HG02840 (cell line): ENCODE data around the gene EGFLAM.

Source experiments
- ATAC-seq: cut with Tn5 transposase; IDR thresholded peaks from one replicate; pipeline ENCODE4 v1.9.1; 2021; ENCODE audit warnings: mild to moderate bottlenecking, moderate library complexity, moderate number of reproducible peaks; ENCODE audit not compliant: unreplicated experiment, low FRiP score

Gene EGFLAM

DNA sequence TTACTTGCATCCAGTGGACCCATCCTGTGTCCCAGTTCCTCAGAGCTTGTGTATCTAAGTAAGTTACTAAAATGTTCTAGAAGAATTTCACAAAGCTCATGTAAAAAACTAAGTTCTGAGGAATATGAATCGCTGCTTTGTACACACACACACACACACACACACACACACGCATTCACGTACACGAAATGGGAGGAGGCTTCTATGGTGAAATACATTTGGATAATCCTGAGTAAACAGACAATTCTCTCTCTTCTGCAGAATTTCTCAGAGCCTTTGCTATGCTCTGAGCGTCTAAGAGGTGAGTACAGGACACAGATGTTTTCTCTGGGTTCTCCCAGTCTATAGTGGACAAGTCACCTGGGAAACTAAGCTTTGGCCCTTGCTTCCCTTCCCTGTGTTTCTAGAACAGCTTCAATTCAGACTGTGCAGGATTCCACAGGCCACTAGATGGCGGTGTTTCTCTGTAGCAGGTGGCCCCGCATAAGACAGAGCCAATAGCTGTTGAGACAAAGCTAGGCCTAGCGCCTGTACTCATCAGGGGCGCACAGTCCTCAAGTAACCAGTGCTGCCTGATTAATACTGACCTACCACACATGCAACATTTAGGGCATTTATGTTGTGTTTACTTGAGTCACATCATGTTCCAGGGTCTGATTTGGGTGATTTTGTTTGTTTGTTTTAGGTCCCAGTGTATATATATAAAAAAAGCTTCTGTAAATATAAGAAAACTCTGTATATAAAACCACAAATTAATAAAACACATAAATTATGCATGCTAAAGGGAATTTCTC lies 183.3 kb downstream of the EGFLAM start:
- peak; percentile 98 for ATAC-seq

DNA sequence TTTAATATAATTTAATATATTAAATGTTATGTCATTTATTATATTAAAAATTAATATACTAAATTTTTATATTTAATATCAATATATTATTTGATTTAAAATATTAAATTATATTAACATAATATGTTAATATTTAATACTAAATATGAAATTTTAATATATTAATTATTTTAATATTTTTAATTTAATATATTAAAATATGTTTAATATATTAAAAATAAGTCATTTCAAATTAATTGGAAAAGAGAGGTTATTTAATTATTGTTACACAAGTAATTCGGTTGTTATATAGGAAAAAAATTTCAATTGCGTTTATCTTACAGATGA lies 183.9 kb downstream of the EGFLAM start:
- no peak for ATAC-seq

DNA sequence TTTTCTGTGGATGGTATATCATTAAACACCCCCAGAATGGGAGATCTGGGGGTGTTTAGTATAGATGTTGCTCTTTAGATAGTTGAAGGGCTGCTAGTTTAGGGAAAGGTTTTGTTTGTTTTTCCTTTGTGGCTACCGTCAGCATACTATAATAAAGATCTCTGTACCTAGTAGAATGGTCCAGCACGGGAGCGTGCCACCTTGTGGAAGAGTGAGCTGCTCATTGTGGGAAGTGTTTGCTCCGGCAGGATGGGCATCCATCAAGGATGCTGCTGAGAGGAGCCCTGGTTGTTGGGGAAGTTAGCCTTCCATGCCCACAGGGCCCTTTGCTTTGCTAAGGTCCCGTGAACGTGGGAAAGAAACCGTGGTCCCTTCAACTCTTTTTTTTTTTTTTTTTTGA lies 185.0 kb downstream of the EGFLAM start:
- no peak for ATAC-seq

DNA sequence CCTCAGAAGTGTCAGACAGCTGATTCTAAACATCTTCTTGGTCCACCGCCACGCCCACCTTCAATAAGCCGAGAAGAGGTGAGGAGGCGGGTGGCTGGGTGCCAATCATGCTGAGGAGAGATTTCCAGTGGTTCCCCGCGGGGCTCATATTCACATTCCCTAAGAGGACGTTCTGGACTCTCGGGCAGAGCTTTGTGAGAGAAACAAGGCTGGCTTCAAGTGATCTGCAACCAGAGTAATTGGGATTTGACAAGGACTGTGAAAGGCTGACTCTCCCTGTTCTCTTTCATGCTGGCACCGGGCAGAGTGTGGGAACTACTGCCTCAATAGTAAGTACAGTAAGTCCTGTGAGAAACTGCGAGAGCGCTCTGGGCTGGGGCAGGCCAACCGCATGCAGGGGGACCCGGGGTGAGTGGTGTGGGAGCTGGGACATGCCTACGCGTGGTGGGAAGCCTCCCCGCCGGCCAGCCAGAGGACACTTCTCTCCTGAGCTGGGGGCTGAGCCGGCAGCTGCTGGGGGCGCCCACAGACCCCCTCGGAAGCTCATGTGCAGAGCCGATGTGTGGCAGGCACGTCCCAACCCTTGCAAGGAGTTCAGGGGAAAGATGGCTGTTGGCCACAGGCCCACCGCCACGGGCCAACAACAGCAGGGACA lies 187.1 kb downstream of the EGFLAM start:
- no peak for ATAC-seq

DNA sequence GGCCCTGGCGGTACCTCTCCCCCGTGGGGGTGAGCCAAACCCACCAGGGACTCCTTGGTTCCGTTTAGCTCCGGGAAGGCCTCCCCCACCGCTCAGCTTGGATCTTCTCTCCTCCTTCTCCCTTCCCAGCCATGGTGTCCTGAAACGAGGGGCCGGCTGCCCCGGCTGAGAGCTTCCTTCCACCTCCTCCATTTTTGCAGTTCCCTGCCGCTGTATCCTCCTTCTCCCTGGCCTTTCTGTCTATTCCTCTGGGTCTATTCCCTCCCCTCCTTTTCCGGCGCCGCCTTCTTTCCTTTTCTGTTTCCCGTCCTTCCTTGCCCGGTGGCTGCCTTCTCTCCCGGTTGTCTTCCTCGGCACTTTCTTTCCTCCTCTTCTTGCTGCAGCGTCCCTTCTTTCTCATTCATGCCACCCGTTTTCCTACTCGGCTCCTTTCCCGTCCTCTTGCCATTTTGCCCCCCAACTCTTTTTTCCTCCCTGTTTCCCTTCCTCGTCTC lies 187.7 kb downstream of the EGFLAM start:
- no peak for ATAC-seq

DNA sequence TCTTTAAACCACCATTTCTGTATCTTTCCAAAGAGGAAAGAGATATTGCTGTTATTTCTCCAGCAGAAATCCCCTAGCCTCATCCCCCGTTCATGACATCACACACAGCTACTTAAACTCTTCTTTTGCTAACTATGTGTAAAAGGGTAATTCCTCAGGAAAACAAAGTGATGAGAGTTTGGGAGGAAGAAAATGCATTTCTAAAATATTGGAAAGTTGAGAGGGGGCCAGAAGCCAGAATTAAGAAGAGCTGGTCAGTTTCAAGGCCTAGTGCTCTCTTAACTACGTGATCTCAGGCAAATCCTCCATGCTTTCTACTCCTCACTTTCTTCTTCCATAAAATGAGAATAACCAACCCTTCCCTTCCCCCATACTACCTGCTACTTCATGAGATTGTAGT lies 188.7 kb downstream of the EGFLAM start:
- no peak for ATAC-seq

DNA sequence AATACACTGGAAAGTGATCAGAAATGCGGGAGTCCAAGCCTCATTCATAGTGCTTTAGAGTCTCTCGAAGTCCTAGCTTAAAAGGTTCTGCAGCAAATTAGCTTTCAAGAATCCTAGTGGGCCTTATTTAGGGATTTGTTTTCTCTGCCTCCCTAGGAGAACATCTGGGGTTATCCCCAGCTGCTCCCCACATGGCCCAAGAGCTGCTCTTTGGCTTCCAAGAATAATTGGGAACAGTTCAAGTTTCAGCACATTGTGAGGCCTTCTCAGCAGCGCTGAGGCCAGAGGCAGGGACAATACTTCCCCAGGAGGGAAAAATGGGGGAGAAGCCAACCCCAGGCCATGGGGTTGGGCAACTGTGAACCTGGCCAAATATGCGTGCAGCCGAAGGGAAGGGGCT lies 189.4 kb downstream of the EGFLAM start:
- ATAC-seq = no peak

DNA sequence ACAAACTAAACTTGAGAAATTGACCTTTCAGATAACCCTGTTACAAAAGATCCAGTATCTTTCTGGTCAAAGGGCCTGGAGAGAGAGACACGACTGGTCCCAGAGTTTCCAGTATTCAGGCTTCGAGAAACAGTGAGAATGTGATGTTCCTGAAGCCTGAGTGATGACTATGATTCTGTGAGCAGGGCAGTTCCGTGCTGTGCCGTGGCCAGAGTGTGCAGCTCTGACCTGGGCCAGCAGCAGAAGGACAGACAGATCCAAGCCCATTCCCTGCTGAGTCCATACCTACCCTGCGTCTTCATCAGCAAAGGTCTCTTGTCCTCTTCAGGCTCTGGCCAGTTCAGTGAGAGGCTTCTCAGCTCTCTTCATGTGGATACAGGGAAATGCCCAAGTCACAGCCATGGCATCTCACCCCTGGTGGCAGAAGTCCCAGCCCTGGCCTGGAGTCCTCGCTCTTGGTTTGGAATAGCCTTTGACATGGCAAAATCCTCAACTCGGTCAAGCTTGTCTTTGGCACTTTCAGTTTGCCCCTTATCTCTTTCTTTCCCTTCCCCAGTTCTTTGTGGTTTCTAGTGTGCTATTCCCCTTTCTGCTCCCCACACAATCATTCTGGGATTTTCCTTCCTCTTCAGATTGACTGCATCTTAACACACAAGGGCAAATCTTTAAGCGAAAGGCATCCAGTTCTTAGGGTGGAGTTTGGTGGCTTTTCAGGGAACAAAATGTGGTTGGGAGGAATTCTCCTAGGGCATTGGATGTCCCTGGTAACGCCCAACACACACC lies 190.4 kb downstream of the EGFLAM start:
- ATAC-seq = no peak

DNA sequence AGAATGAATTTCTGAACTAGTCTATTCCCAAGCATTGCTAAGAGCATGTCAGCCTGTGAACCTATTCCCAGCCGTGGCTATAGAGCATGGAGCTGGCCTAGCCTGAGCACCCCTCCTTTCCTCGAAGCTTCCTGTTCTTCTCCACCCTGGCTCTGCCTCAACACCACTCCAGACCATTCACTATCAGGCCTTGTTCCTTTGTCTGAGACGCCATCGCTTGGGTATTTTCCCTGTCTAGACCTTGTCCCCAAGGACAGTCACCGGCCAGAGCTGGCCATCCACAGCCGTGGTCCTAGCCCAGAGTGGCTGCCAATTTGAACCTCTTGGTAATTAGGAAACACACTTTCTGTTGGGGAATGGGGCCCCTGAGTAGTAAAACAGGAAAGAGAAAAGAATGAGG lies 192.3 kb downstream of the EGFLAM start:
- ATAC-seq = no peak

DNA sequence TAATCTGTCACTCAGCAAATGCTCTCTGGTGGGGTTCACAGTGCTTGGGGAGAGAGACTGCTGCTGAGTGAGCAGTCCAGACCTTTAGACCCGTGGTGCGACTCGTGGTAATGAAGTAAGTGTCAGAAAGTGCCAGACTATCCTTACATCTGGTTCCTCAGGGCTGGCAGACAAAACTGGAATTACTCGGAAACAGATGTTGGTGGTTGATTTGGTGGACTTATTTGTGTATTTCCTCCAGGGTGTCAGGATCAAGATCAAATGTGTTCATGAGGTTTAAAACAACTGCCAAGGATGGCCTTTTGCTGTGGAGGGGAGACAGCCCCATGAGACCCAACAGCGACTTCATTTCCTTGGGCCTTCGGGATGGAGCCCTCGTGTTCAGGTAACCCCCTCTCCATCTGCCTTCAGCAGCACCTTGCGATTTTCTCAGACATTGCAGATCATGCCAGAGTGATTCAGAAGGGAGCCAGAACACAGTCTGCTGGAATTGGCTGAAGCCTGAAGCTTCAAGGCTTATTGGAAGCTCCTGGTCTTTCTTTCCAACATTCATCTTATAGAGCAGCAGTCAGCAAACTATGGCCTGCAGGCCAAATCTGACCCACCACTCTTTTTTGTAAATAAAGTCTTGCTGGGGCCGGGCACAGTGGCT lies 192.8 kb downstream of the EGFLAM start:
- no peak for ATAC-seq

DNA sequence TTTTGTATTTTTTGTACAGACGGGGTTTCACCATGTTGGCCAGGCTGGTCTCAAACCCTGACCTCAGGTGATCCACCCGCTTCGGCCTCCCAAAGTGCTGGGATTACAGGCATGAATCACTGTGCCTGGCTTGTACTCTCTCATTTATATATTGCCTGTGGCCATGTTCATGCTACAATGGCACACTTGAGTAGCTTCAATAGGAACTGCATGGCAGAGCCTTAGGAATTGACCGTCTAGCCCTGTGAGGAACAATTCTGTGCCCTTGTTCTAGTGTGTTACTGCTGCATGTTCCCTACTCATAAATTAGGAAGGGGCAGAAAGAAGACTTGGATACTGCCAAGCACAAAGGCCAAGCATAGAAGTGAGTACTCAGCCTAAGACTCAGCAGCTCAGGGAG lies 193.8 kb downstream of the EGFLAM start:
- ATAC-seq = no peak

DNA sequence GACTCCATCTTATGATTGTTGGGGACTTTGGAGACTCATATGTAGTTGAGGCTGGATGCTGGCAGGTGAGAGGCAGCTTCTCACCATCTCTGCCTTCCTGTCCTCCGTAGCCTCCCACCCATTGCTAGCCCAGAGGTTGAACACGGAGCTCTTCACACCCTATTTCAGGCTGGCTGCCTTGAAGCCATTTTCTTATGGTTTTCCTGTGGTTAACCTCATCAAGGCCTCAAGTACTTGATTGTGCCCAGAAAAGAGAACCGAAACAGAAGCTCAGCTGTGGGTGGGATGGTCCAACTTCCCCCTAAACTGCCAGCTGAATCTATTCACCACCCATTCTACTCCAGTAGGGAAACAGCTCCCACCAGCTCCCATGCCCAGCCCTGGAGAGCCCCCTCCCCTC lies 195.1 kb downstream of the EGFLAM start:
- ATAC-seq = peak; percentile 98

DNA sequence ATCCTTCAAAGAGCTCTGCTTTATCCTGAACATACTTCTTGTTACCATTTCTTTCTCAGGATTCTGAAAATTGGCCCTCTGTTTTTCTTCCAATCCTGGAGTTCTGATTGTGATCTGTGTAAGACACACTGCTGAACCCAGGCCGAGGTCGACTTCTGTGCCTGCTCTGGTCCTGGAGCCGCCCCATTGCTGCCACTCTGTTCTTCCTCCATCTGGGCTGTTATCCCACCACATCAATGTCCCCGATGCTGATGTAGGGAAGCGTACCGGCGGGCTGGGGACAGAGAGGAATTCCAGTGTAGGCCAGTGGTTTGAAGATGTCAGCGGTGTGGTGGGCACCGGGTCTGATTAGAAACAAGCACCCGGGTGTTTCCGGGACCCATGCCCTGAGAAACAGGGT lies 195.6 kb downstream of the EGFLAM start:
- peak; percentile 5 for ATAC-seq

DNA sequence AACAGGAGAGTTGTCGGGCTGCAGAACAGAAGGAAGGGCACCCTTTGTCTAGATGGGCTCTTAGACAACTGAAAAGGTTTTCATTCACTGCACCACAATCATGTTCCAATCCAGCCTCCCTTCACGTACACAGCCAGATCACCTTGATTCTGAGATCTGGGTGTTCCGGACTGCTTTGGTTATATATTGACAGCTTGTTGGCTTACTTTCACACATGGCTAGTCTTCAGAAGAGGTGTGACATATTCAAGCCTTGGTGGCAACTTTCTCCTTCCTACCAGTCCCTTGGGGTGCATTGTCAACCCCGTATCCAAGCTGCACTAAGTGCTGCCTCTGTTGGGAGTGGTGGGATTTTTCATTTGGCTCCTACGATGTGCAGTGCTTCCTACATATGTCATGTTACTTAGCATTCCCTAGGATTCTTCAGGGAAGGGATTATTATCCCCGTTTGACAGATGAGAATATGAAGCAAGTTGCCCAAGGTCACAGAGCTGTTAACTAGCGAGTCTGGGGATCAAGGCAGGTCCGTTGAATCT lies 197.5 kb downstream of the EGFLAM start:
- ATAC-seq = no peak

DNA sequence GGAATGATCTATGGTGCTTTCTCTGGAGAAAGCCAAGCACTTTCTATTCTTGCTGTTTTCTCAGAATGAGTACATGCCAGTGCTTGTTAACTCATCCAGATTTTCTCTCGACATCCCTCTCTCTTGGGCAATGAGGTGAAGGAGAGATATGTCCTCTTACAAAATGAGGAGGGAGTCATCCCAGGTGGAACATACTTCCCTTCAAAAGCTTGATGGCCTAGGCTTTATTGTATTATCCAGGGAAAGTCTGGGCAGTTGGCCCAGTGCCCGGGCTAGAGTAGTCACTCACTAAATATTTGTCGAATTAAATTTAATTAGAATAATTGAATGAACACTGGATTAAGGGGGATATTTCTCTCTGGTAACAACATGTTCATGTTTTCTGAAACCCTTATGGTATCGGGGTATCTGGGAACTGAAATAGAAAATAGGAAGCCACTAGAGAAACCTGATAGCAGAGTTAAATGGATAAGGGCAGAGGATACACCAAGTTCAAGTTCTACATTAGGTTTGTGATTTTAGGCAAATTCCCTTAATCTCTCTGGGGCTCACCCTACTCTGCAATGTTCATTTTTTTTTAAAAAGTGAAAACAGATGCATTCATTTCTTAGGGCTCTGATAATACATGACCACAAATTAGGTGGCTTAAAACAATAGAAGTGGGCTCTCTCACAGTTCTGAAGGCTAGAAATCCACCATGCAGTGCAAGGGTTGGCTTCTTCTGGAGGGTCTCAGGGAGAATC lies 198.5 kb downstream of the EGFLAM start:
- ATAC-seq = no peak

DNA sequence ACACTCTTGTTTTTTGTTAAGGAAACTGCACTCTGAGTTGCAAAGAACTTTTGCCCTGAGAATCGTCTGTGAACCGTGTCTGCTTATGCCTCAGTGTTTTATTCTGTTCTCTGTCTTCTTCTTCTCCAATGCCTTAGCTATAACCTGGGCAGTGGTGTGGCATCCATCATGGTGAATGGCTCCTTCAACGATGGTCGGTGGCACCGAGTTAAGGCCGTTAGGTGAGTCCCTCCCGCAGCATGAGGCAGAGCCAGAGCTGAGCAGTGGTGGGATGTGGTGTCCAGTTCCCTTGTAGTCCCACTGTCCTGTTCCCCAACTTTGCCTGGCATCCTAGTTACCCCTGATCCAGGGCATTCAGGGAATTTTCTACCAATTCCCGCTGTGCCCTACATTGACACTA lies 199.8 kb downstream of the EGFLAM start:
- ATAC-seq = no peak

DNA sequence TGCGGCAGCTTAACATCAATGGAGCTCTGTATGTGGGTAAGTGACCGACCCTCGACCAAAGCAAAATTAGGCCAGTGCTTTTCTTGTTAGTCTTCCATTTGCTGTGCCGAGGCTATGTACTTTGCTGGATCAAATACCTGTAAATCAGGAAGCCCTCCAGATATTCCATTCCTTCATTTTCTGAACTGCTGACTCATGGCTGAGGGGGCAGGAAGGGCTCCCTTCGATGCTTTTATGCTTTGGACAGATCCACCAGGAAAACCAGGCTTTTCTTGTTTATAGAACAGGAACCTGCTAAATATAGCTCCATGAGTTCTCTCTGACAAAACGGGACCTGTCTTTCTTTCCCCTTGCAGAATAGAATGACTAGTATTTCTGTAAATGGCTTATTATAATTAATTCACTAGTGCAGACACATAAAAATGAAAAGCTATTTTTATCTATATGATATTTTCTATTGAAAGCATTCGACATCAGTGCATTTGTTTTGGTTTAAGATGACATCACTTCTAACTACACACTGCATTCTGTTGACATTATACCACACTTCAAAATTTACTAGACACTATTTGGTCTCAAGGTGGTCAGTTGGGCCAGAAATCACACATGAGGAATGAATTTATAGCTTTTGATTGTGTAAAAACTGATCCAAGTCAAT lies 204.7 kb downstream of the EGFLAM start:
- ATAC-seq = no peak

DNA sequence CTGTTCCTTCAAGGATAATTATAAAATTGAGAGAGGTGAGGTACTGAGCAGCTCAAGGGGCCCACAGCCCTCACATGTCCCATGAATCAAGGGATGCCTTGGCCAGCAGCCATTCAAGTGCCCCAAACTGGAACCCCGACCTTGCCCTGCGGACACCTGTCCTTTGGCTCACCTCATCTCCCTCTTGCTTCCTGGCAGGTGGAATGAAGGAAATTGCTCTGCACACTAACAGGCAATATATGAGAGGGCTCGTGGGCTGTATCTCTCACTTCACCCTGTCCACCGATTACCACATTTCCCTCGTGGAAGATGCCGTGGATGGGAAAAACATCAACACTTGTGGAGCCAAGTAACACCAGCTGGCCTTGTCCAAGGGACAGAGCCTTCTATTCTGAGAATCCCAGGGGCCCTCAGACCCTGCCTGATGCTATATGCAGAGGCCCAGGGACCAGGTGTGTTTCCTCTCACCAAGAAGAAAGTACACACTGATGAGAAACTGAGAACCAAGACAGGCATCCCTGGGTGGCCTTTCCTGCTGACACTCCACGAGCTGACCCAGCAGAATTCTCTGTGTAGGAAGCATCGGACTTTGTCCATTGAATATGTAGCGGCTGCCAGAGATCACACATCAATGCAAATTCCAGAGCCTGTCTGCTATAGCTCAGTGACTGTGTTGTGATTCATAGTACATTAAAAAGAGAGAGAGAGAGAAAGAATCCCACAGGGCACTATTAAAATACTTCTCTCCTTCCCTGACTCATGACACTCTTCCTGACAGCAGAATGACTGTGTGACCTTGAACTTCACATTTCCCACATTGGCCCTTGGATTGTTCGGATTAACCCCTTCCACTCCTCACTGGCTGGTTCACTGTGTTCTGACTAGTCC lies 205.5 kb downstream of the EGFLAM start:
- ATAC-seq = no peak
